SJCRH30 (cell line): Measurements from ENCODE around the gene MED7. TPM values are rescaled to one million over a fixed set of nuclear protein-coding genes. Genes with fewer than 3 reads are reported as not detected.

ENCODE experiments used
- DNase-seq, 2 experiments: peaks; one replicate each; pipeline ENCODE4 v3.0.0-alpha.2; 2015 to 2020
- H3K27ac ChIP-seq: fragments of 250-450 bp; sonication (Bioruptor Pico); 2 replicates; pipeline ENCODE4 v1.5.1; 2020; ENCODE audit warnings: mild to moderate bottlenecking, moderate library complexity
- H3K27me3 ChIP-seq: fragments of 250-450 bp; sonication (Bioruptor Pico); 2 replicates; pipeline ENCODE4 v1.5.1; 2020; ENCODE audit warnings: mild to moderate bottlenecking, moderate library complexity
- H3K36me3 ChIP-seq: fragments of 250-450 bp; sonication (Bioruptor Pico); 2 replicates; pipeline ENCODE4 v1.5.1; 2020; ENCODE audit warnings: mild to moderate bottlenecking, moderate library complexity
- H3K4me1 ChIP-seq: fragments of 250-450 bp; sonication (Bioruptor Pico); 2 replicates; pipeline ENCODE4 v1.5.1; 2020; ENCODE audit warnings: mild to moderate bottlenecking, moderate library complexity
- H3K4me3 ChIP-seq: fragments of 250-450 bp; sonication (Bioruptor Pico); 2 replicates; pipeline ENCODE4 v1.5.1; 2020; ENCODE audit warnings: mild to moderate bottlenecking, moderate library complexity
- H3K9me3 ChIP-seq: fragments of 250-450 bp; sonication (Bioruptor Pico); replicated peaks from 2 replicates; pipeline ENCODE4 v1.5.1; 2020; ENCODE audit warnings: mild to moderate bottlenecking, moderate library complexity
- total RNA-seq: library from RNA; depleted of rRNA; stranded (reverse); fragments of >200 nt; shearing (Covaris generic); gene quantifications from 2 replicates; pipeline ENCODE4 v1.2.3, GENCODE V29; 2014

Gene MED7
- total RNA-seq, 1 experiment from 2014 or later, result 16.4 TPM

DNA sequence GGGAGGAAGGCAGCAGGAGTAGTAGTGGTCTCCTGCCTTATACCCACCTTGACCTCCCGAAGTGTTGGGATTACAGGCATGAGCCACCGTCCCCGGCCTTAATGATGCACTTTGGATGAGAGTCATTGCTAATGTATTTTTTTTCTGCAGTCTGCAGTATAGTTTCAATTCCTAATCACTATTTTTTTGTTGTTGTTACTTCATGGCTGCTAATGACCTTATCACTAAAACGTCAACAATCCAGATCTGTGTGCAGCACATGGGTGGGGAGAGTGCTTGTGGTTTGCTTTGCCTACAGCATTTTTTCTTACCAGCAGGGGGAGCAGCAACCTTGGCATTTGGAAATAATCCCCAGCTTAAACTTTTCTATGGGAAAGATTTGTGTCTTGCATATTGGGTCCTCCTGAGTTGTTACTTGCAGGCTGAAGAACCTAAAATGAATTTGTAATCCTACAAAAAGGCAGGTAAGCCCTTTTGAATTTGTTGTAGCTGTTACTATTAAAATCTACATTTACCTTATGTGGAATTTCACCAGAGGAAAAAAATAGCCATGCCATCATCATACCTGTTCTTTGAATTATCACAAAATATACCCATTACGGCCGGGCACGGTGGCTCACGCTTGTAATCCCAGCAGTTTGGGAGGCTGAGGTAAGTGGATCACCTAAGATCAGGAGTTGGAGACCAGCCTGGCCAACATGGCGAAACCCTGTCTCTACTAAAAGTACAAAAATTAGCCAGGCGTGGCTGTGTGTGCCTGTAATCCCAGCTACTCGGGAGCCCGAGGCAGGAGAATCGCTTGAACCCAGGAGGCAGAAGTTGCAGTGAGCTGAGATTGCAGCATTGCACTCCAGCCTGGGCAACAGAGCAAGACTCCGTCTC is 6.3 kb upstream of the MED7 start:
- H3K27ac ChIP-seq, result no peak overlapping the region
- no peak overlapping the region for H3K4me3 ChIP-seq
- peak; percentile 49 to 82 for DNase-seq
- H3K27me3 ChIP-seq, result no peaks in the 10 kb centered on the region; the same call in 1 of the 2 replicates
- no peaks in the 10 kb centered on the region for H3K9me3 ChIP-seq
- H3K36me3 ChIP-seq, result no peaks in the 10 kb centered on the region
- no peaks in the 10 kb centered on the region for H3K4me1 ChIP-seq

- Histone ChIP-seq H3K4me3 (peak overlapping the region; percentile 86), H3K27me3 (no peaks in the 10 kb centered on the region), H3K36me3 (peaks cover 4% of the 10 kb centered on the region; the same call in 1 of the 2 replicates), H3K4me1 (no peaks in the 10 kb centered on the region), H3K27ac (peak overlapping the region; percentile 84), H3K9me3 (no peaks in the 10 kb centered on the region)
- DNase-seq, result peak; percentile 44 to 59
Measured at GRCh38 chr5:157143127-157143971, 684 bp upstream of the MED7 start.

- H3K4me3 ChIP-seq, result no peak overlapping the region
- no peaks in the 10 kb centered on the region for H3K27me3 ChIP-seq
- peaks cover 11% of the 10 kb centered on the region; the same call in 1 of the 2 replicates for H3K36me3 ChIP-seq
- H3K9me3 ChIP-seq, result no peaks in the 10 kb centered on the region
- no peaks in the 10 kb centered on the region for H3K4me1 ChIP-seq
- no peak overlapping the region for H3K27ac ChIP-seq
- DNase-seq, result no peak
Measured at GRCh38 chr5:157137691-157138090, 5.0 kb downstream of the MED7 start.

DNA sequence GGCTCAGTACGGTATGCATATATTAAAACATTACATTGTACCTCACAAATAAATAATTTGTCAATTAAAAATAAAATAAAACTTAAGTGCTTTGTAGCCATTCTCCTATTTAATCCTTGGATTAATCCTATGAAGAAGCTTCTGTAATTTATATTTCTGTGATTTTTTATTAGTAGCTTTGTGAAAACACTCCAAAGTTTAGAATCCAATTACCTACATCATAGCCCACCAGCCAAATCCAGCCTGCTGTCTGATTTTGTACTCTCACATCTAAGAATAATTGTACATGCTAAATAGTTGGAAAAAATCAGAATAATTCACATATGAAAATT is 10.4 kb downstream of the MED7 start:
- H3K4me3 ChIP-seq, result no peak overlapping the region
- H3K9me3 ChIP-seq, result no peaks in the 10 kb centered on the region
- H3K27ac ChIP-seq, result no peak overlapping the region
- no peaks in the 10 kb centered on the region for H3K27me3 ChIP-seq
- no peak for DNase-seq
- H3K4me1 ChIP-seq, result no peaks in the 10 kb centered on the region
- no peaks in the 10 kb centered on the region for H3K36me3 ChIP-seq

DNA sequence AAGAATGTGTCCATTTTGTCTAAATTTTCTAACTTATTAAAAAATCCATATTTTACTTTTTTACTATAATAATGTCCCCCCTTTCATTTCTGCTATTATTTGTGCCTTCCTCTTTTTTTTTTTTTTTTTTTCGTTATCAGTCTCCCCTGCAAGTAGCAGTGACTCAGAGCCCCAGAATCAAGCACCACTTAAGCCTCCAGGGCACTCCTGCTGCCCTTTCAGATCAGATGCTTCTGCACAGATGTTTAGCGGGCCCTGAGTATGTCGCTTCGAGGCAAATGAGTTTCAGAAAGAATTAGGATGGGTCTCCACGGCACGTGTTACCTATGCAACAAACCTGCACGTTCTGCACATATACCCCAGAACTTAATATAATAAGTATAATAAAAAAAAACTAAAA is 11.7 kb downstream of the MED7 start:
- peak; percentile 53 to 70 for DNase-seq
- Histone ChIP-seq H3K9me3 (no peaks in the 10 kb centered on the region), H3K4me3 (no peak overlapping the region), H3K27ac (no peak overlapping the region), H3K4me1 (no peaks in the 10 kb centered on the region), H3K27me3 (no peaks in the 10 kb centered on the region), H3K36me3 (no peaks in the 10 kb centered on the region)

DNA sequence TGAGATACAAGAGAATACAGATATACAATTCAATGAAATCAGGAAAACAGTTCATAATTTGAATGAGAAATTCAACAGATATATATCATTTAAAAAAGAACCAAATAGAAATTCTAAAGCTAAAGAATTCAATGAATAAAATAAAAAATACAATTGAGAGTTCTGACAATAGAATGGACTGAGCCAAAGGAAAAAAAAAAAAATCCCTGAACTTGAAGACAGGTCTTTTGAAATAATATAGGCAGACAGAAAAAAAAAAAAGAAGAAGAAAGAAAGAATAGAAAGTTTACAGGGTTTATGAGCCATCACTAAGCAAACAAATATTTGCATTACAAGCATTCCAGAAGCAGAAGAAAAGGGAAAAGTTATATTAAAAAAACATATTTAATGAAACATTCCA is 21.0 kb downstream of the MED7 start:
- H3K4me1 ChIP-seq, result no peaks in the 10 kb centered on the region
- no peak for DNase-seq

DNA sequence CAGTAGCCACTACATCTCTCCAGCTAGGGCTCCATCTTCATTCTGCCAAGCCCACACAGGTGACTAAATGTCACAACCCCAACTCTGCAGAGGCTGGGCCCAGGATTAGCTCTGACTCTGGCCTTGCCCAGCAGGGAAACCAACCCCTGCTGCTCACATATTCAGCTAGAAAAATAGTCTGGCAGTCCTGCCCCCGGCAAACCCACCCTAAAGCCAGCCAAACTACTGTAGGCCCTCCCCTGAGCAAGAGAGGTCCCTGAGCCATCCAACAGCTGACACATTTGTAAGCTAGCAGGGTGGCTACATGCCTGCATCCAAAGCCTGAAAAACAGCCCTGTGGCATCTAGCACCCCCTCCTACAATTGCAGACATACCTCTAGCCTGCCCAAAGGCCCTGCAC is 22.6 kb downstream of the MED7 start:
- no peaks in the 10 kb centered on the region for H3K4me1 ChIP-seq
- peaks cover 3% of the 10 kb centered on the region; the same call in 1 of the 2 replicates for H3K9me3 ChIP-seq
- DNase-seq, result no peak
- no peak overlapping the region for H3K4me3 ChIP-seq
- H3K27me3 ChIP-seq, result no peaks in the 10 kb centered on the region
- no peak overlapping the region for H3K27ac ChIP-seq
- no peaks in the 10 kb centered on the region for H3K36me3 ChIP-seq

More for the DNA sequence above, 21.0 kb downstream of the MED7 start:
- Histone ChIP-seq H3K4me3 (no peak overlapping the region), H3K27ac (no peak overlapping the region), H3K36me3 (no peaks in the 10 kb centered on the region), H3K27me3 (no peaks in the 10 kb centered on the region), H3K9me3 (peaks cover 3% of the 10 kb centered on the region; the same call in 1 of the 2 replicates)

DNA sequence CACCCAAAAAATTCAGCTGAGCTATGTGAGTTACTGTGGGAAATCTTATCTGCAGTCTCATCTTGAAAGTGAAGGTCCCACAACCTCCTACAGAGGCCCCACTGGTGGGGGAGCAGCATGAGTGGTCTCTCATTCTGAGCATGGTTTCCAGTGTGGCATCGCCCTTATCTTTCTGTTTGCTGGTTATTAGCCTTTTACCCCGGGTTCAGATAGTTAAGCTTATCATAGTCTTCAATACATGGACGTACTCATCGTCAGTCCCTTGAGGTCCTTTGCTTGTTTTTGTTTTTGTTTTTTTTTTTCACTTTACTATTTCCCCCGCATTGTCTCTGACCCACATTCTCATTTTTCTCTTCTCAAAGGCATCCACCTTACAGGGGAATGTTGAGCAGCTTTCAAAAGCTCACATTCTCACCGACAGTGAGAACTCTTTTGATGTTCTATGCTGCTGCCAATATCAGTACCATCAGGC is 26.1 kb downstream of the MED7 start:
- no peaks in the 10 kb centered on the region for H3K4me1 ChIP-seq
- H3K27ac ChIP-seq, result no peak overlapping the region

DNA sequence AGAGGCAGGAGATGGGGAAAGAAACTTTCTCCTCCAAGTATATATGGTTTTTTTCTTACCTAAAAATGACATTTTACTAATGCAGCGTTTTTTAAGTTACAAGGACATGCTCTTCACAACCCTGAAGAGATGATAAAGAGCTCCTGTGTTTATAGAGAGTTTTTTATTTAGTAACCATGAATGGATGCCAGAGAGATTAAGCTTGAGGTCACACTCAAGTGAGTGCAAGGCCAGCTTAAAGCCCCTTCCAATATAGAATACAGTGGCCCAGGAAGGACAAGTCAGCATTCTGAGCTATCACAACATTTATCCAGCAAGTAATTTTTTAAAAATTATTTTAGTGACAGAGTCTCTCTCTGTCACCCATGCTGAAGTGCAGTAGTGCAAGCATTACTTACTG is 27.2 kb downstream of the MED7 start:
- Histone ChIP-seq H3K27ac (no peak overlapping the region), H3K4me3 (no peak overlapping the region), H3K4me1 (no peaks in the 10 kb centered on the region), H3K9me3 (no peaks in the 10 kb centered on the region), H3K27me3 (no peaks in the 10 kb centered on the region), H3K36me3 (no peaks in the 10 kb centered on the region)
- no peak for DNase-seq

More for the DNA sequence above, 26.1 kb downstream of the MED7 start:
- Histone ChIP-seq H3K36me3 (no peaks in the 10 kb centered on the region), H3K4me3 (no peak overlapping the region), H3K27me3 (no peaks in the 10 kb centered on the region), H3K9me3 (peaks cover 2% of the 10 kb centered on the region; the same call in 1 of the 2 replicates)
- DNase-seq, result no peak

DNA sequence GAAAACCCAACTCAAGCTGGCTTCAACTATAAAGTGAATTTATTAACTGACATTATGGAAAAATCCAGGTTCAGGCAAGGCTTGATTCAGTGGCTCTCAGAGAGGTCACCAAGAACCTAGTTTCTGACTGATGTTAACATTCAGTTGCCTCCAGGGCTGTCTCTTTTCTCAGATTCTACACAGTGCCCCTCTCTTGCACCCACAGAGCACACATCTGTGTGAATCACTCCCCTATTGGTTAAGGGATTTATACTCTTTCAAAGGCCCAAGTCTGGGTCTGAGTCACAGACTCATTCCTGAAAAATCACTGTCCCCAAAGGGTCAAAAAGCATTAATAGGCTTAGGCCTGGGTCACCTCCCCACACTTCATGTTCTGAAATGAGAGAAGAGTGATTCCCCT is 27.7 kb downstream of the MED7 start:
- Histone ChIP-seq H3K27me3 (no peaks in the 10 kb centered on the region), H3K9me3 (no peaks in the 10 kb centered on the region), H3K4me1 (no peaks in the 10 kb centered on the region), H3K4me3 (no peak overlapping the region), H3K36me3 (no peaks in the 10 kb centered on the region), H3K27ac (no peak overlapping the region)
- no peak for DNase-seq

- Histone ChIP-seq H3K27ac (no peak overlapping the region), H3K9me3 (no peaks in the 10 kb centered on the region), H3K27me3 (no peaks in the 10 kb centered on the region), H3K36me3 (no peaks in the 10 kb centered on the region), H3K4me1 (no peaks in the 10 kb centered on the region), H3K4me3 (no peak overlapping the region)
- no peak for DNase-seq
Measured at GRCh38 chr5:157113002-157113401, 29.7 kb downstream of the MED7 start.

DNA sequence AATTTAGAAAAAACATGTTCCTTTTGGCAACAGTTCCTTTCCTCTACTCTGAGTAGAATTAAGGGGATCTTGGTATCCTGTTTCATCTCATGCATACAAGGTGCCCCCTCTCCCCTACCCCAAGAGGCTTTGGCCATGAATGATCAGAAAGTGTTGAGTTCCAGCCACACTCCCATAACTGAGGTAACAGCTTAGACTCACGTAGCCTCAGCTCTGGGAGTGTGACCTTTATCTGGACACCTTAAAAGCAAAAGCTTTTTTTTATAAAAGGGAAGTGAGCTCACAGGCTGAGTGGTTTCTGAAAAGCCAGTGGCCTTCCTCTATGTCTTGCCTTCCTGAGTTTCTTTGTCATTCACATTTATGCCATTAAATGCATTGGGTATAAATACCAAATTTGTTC is 32.9 kb downstream of the MED7 start:
- peaks cover 12% of the 10 kb centered on the region for H3K4me1 ChIP-seq
- no peak overlapping the region for H3K27ac ChIP-seq
- H3K27me3 ChIP-seq, result no peaks in the 10 kb centered on the region
- DNase-seq, result no peak
- no peaks in the 10 kb centered on the region for H3K36me3 ChIP-seq
- H3K4me3 ChIP-seq, result no peak overlapping the region
- no peaks in the 10 kb centered on the region for H3K9me3 ChIP-seq

DNA sequence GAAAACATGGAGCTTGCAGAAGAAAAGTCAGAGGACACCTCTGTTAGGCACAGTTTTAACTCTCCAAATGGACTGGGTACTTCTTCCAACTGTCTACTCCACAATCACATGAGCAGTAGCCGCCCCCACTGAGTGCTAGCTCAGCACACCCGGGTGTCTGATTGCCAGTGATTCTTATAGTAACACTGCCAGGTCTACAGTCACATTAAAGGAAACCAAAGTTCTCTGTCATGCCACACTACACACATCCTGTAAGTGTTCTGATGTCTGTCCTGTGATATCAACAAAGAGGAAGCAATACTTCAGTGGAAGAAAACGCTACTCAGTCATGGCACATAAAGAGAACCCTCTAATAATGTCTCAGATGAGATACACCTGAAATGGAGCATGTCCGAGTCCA is 33.7 kb downstream of the MED7 start, which contains the start of gene HAVCR2:
Gene HAVCR2 (minus strand): TSS at position 69 of the 400 bp plus-strand sequence. CDS start 61 bp downstream, at position 8.
- Histone ChIP-seq H3K27ac (no peak within 1 kb of the TSS; the same call in 1 of the 2 replicates), H3K9me3 (no peaks in the 10 kb centered on the region), H3K4me1 (peaks cover 12% of the 10 kb centered on the region), H3K4me3 (no peak within 1 kb of the TSS), H3K27me3 (no peaks in the 10 kb centered on the region), H3K36me3 (no peaks in the 10 kb centered on the region)
- no peak for DNase-seq

- Histone ChIP-seq H3K4me1 (peaks cover 12% of the 10 kb centered on the region), H3K9me3 (no peaks in the 10 kb centered on the region), H3K27ac (peak overlapping the region; percentile 56), H3K4me3 (no peak overlapping the region), H3K27me3 (no peaks in the 10 kb centered on the region), H3K36me3 (no peaks in the 10 kb centered on the region)
- no peak for DNase-seq
Measured at GRCh38 chr5:157107508-157107907, 35.2 kb downstream of the MED7 start.
